Stomach (tissue), 9 donors: ENCODE data around the gene EMILIN3. TPM values are rescaled to one million over a fixed set of nuclear protein-coding genes. Genes with fewer than 3 reads are reported as not detected.

Source experiments
- DNase-seq, 2 donors: peaks; one replicate each; pipeline versions ENCODE4 v3.0.0 to v3.0.0-alpha.2; 2013 to 2019
- H3K27ac ChIP-seq, 5 donors: fragments of 200-600 bp in 4 of 5; sonication (generic) in 4 of 5; one replicate each; pipeline ENCODE4 v1.5.1; 2013 to 2019; ENCODE audit warnings: mild to moderate bottlenecking in 1 of 5, moderate library complexity in 1 of 5
- H3K27me3 ChIP-seq, 3 donors: fragments of 200-600 bp; sonication (generic); one replicate each; pipeline ENCODE4 v1.5.1; 2017 to 2019; ENCODE audit warnings: mixed run types in 1 of 3
- H3K36me3 ChIP-seq, 4 donors: fragments of 200-600 bp; sonication (generic); 1 replicate in 3 of 4; 2 replicates in 1 of 4; pipeline ENCODE4 v1.5.1; 2016 to 2019
- H3K4me1 ChIP-seq, 4 donors: fragments of 200-600 bp; sonication (generic); one replicate each; pipeline ENCODE4 v1.5.1; 2016 to 2019
- H3K4me3 ChIP-seq, 4 donors: fragments of 200-600 bp; sonication (generic) in 3 of 4; one replicate each; pipeline ENCODE4 v1.5.1; 2016 to 2019; ENCODE audit warnings: mild to moderate bottlenecking in 1 of 4
- H3K9me3 ChIP-seq, 4 donors: fragments of 200-600 bp; sonication (generic); one replicate each; pipeline ENCODE4 v1.5.1; 2016 to 2019
- EP300 ChIP-seq: sonication (generic); formaldehyde crosslinking; IDR thresholded peaks from one replicate; pipeline ENCODE4 v1.6.1; 2017; ENCODE audit warnings: antibody characterized with exemption
- POLR2A ChIP-seq, 4 donors: fragments of 450-650 bp; IDR thresholded peaks; one replicate each; pipeline ENCODE4 v1.6.1; 2016; ENCODE audit warnings: antibody characterized with exemption in 4 of 4, control low read depth in 2 of 4, mild to moderate bottlenecking in 1 of 4, moderate library complexity in 1 of 4
- POLR2AphosphoS5 ChIP-seq, 3 donors: sonication (generic); formaldehyde crosslinking; IDR thresholded peaks; one replicate each; pipeline ENCODE4 v1.6.1; 2016; ENCODE audit warnings: antibody characterized with exemption in 3 of 3
- WGBS, 5 donors: extraction: QIAGEN DNeasy Blood & Tissue Kit in 3 of 5; methylation state at CpG; one replicate each; pipeline versions ENCODE4 v1.1.5 to v1.1.7; 2013 to 2018; 5-methylcytosine and 5-hydroxymethylcytosine counted together
- intact Hi-C: fragments of 100-400 bp; cut with DNase I; formaldehyde crosslinking; loops from one replicate; pipeline ENCODE4 v1.15.1; 2023; ENCODE audit warnings: low total_unique reads
- polyA plus RNA-seq, 3 donors: library from polyadenylated mRNA; stranded (reverse); fragments of 200-250 nt; gene quantifications; one replicate each; pipeline ENCODE4 v1.2.3, GENCODE V29; 2013
- total RNA-seq, 5 donors: library from RNA; depleted of rRNA; stranded (reverse); fragments of >200 nt; gene quantifications; one replicate each; pipeline versions ENCODE4 v1.1.0 to v1.2.3, GENCODE V29; 2014 to 2016
- TF ChIP-seq, protein P1 (sequence below), 7 experiments: fragments of 450-650 bp in 4 of 7; fragments of 200-600 bp in 3 of 7; sonication (generic) in 3 of 7; IDR thresholded peaks; one replicate each; pipeline ENCODE4 v1.5.1; 2016 to 2019; ENCODE audit warnings: antibody characterized with exemption in 7 of 7, control low read depth in 2 of 7, mild to moderate bottlenecking in 1 of 7
- donor health status: healthy with polysubstance abuse.
- donor health status: Bipolar disorder and iron deficiency.
- donor health status: healthy.

EMILIN3 gene
- total and polyA plus RNA-seq, 8 donors = 0.37 to 4.0 (median 2.6) TPM; not detected in 1

GRCh38 chr20:41382791-41383305, 16.2 kb upstream of the EMILIN3 start:
- Histone ChIP-seq H3K9me3 (no peaks in the 10 kb centered on the region), H3K4me1 (peaks cover 0 to 13% (median 0%) of the 10 kb centered on the region in 4 donors), H3K27me3 (peaks cover 0 to 9% (median 0%) of the 10 kb centered on the region in 3 donors), H3K4me3 (no peak overlapping the region), H3K27ac (no peak overlapping the region), H3K36me3 (no peaks in the 10 kb centered on the region)
- TF ChIP-seq, protein P1, sequence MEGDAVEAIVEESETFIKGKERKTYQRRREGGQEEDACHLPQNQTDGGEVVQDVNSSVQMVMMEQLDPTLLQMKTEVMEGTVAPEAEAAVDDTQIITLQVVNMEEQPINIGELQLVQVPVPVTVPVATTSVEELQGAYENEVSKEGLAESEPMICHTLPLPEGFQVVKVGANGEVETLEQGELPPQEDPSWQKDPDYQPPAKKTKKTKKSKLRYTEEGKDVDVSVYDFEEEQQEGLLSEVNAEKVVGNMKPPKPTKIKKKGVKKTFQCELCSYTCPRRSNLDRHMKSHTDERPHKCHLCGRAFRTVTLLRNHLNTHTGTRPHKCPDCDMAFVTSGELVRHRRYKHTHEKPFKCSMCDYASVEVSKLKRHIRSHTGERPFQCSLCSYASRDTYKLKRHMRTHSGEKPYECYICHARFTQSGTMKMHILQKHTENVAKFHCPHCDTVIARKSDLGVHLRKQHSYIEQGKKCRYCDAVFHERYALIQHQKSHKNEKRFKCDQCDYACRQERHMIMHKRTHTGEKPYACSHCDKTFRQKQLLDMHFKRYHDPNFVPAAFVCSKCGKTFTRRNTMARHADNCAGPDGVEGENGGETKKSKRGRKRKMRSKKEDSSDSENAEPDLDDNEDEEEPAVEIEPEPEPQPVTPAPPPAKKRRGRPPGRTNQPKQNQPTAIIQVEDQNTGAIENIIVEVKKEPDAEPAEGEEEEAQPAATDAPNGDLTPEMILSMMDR (IDR thresholded peaks at IDR 0.05) = no peak
- TF ChIP-seq POLR2A (IDR thresholded peaks at IDR 0.05) (no peak), EP300 (no peak), POLR2AphosphoS5 (IDR thresholded peaks at IDR 0.05) (no peak)
- DNase-seq = no peak
- intact Hi-C loops = no loop called here
- 67 to 82% (median 68%) methylated on average over 7 of the region's 7 CpGs for WGBS, 5 donors

- no peaks in the 10 kb centered on the region for H3K4me1 ChIP-seq
- no peak for DNase-seq
- intact Hi-C loops = no loop called here
- TF ChIP-seq POLR2AphosphoS5 (IDR thresholded peaks at IDR 0.05) = no peak
- no peak for TF ChIP-seq EP300
- WGBS, 5 donors = 64 to 74% (median 68%) methylated on average over 12 of the region's 12 CpGs
- H3K9me3 ChIP-seq = no peaks in the 10 kb centered on the region
- no peaks in the 10 kb centered on the region for H3K36me3 ChIP-seq
- H3K27ac ChIP-seq = no peak overlapping the region
- peaks cover 0 to 22% (median 0%) of the 10 kb centered on the region in 3 donors for H3K27me3 ChIP-seq
- H3K4me3 ChIP-seq = no peak overlapping the region
Observed at GRCh38 chr20:41380551-41381193, 14.1 kb upstream of the EMILIN3 start.

DNA sequence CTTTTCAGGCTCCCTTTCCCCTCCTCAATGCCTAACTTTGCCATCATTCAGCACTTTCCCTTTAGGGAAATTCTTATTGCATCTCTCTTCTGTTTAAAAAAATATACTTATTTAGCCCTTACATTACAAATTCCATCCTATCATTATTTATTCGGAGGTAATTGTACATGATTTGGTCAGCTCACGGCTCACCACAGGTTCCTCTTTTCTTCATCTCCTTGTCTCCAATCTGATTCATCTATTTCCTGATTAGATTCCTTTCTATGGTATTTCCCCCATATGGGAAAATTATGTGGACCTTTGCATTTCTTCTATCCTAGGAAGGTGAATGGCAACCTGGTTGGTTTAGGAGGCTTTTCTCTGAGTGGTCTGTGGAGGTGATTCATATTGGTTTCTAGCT, 12.9 kb upstream of the EMILIN3 start:
- peaks cover 0 to 32% (median 0%) of the 10 kb centered on the region in 3 donors for H3K27me3 ChIP-seq
- no peak for DNase-seq
- WGBS, 5 donors = 70 to 81% (median 77%) methylated on average over 2 of the region's 2 CpGs
- H3K36me3 ChIP-seq = no peaks in the 10 kb centered on the region
- H3K27ac ChIP-seq = no peak overlapping the region
- no peaks in the 10 kb centered on the region for H3K9me3 ChIP-seq
- H3K4me3 ChIP-seq = no peak overlapping the region
- intact Hi-C loops = no loop called here
- no peaks in the 10 kb centered on the region for H3K4me1 ChIP-seq
- TF ChIP-seq POLR2A (IDR thresholded peaks at IDR 0.05) (no peak), EP300 (no peak), POLR2AphosphoS5 (IDR thresholded peaks at IDR 0.05) (no peak)
- TF ChIP-seq, protein P1 (IDR thresholded peaks at IDR 0.05) = no peak

- H3K4me1 ChIP-seq = no peaks in the 10 kb centered on the region
- TF ChIP-seq, protein P1 (IDR thresholded peaks at IDR 0.05) = no peak
- TF ChIP-seq POLR2A (IDR thresholded peaks at IDR 0.05) = no peak
- no peak for TF ChIP-seq POLR2AphosphoS5 (IDR thresholded peaks at IDR 0.05)
- no peak for TF ChIP-seq EP300
- WGBS, 5 donors = 44 to 54% (median 53%) methylated on average over 6 of the region's 6 CpGs
Observed at GRCh38 chr20:41377275-41377674, 10.7 kb upstream of the EMILIN3 start.

DNA sequence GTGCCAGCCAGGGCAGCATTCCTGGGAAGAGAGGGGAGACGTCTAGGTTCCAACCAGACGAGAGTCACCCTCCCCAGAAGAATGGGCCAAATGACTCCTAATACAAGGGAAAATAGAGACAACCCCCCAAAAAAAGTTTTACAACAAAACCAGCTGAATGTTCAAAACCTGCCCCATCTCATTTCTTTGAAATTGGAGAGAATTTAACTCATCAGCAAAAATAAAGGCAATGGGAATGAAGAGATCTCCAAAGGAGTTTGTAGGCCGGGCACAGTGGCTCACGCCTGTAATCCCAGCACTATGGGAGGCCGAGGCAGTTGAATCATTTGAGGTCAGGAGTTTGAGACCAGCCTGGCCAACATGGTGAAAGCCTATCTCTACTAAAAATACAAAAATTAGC, 9.7 kb upstream of the EMILIN3 start:
- 80 to 93% (median 85%) methylated on average over 5 of the region's 5 CpGs for WGBS, 5 donors

More at GRCh38 chr20:41377275-41377674, 10.7 kb upstream of the EMILIN3 start:
- H3K36me3 ChIP-seq = no peaks in the 10 kb centered on the region
- no peak for DNase-seq
- H3K4me3 ChIP-seq = no peak overlapping the region
- peaks cover 0 to under 1% (median 0%) of the 10 kb centered on the region in 4 donors for H3K9me3 ChIP-seq
- intact Hi-C loops = no loop called here
- no peak overlapping the region for H3K27ac ChIP-seq
- H3K27me3 ChIP-seq = peaks cover 0 to 28% (median 0%) of the 10 kb centered on the region in 3 donors

More for the DNA sequence above, 9.7 kb upstream of the EMILIN3 start:
- H3K36me3 ChIP-seq = no peaks in the 10 kb centered on the region
- DNase-seq = no peak
- peaks cover 0 to 10% (median 3%) of the 10 kb centered on the region in 4 donors for H3K9me3 ChIP-seq
- H3K4me1 ChIP-seq = no peaks in the 10 kb centered on the region
- no peak overlapping the region for H3K4me3 ChIP-seq
- H3K27me3 ChIP-seq = peaks cover 0 to 28% (median 0%) of the 10 kb centered on the region in 3 donors
- TF ChIP-seq POLR2AphosphoS5 (IDR thresholded peaks at IDR 0.05) (no peak), POLR2A (IDR thresholded peaks at IDR 0.05) (no peak), EP300 (no peak)
- TF ChIP-seq, protein P1 (IDR thresholded peaks at IDR 0.05) = no peak
- intact Hi-C loops = no loop called here
- H3K27ac ChIP-seq = no peak overlapping the region
